CD8-positive, alpha-beta memory T cell (primary cell): ENCODE measurements around the gene NCBP2. TPM values are rescaled to one million over a fixed set of nuclear protein-coding genes. Genes with fewer than 3 reads are reported as not detected.
A peak's percentile ranks its signal among the peaks of the same experiment; 100 is the strongest.
"Not testable (repeated sequence)": the region's sequence is repeated elsewhere in the genome, so short reads cannot be mapped to it uniquely, and the experiment has no call there.

Experiments
- CTCF ChIA-PET: fragments of 350-600 bp; sonication (Branson Sonifier 250); formaldehyde crosslinking; loops from one replicate; lab custom pipeline; 2021; ENCODE audit warnings: antibody characterized with exemption; lab: Charles Lee
- POLR2A ChIA-PET: fragments of 350-600 bp; sonication (Branson Sonifier 250); formaldehyde crosslinking; loops from one replicate; lab custom pipeline; 2021; ENCODE audit warnings: antibody characterized with exemption; lab: Charles Lee
- DNase-seq, 5 donors: peaks; one replicate each; pipeline versions ENCODE4 v3.0.0 to v3.0.0-alpha.2; 2020 to 2022; ENCODE audit warnings: mixed read lengths in 1 of 5
- H3K27ac ChIP-seq: one replicate; pipeline ENCODE4 v1.7.0; 2013; ENCODE audit warnings: low read depth, mild to moderate bottlenecking, low read length, moderate library complexity
- H3K27me3 ChIP-seq: 2 replicates; pipeline ENCODE4 v1.7.0; 2013; ENCODE audit warnings: low read length, mild to moderate bottlenecking; ENCODE audit not compliant: insufficient read depth, poor library complexity, severe bottlenecking
- H3K36me3 ChIP-seq: 2 replicates; pipeline ENCODE4 v1.7.0; 2013; ENCODE audit warnings: mild to moderate bottlenecking, low read length, moderate library complexity; ENCODE audit not compliant: insufficient read depth
- H3K4me1 ChIP-seq: 2 replicates; pipeline ENCODE4 v1.7.0; 2013; ENCODE audit warnings: mild to moderate bottlenecking, low read length, moderate library complexity; ENCODE audit not compliant: insufficient read depth
- H3K4me3 ChIP-seq: 2 replicates; pipeline ENCODE4 v1.7.0; 2013; ENCODE audit warnings: mild to moderate bottlenecking, low read length
- H3K9me3 ChIP-seq: 2 replicates; pipeline ENCODE4 v1.7.0; 2013; ENCODE audit warnings: mild to moderate bottlenecking, low read length
- H3K27ac Mint-ChIP-seq, 8 donors: one replicate each; pipeline ENCODE4 v1.8.0; 2020 to 2021; ENCODE audit warnings: mixed read lengths in 8 of 8, mild to moderate bottlenecking in 6 of 8, inconsistent platforms in 3 of 8, moderate library complexity in 3 of 8
- H3K27me3 Mint-ChIP-seq, 2 donors: one replicate each; pipeline ENCODE4 v1.8.0; 2020 to 2021; ENCODE audit warnings: mixed read lengths in 2 of 2, mild to moderate bottlenecking in 1 of 2, moderate library complexity in 1 of 2
- H3K36me3 Mint-ChIP-seq, 3 donors: one replicate each; pipeline ENCODE4 v1.8.0; 2020 to 2021; ENCODE audit warnings: mixed read lengths in 3 of 3, inconsistent platforms in 1 of 3, mild to moderate bottlenecking in 1 of 3
- H3K4me1 Mint-ChIP-seq, 3 donors: one replicate each; pipeline ENCODE4 v1.8.0; 2020 to 2021; ENCODE audit warnings: mixed read lengths in 3 of 3, inconsistent platforms in 1 of 3, mild to moderate bottlenecking in 1 of 3
- H3K4me3 Mint-ChIP-seq, 7 donors: one replicate each; pipeline ENCODE4 v1.8.0; 2020 to 2021; ENCODE audit warnings: mixed read lengths in 7 of 7, mild to moderate bottlenecking in 6 of 7, moderate library complexity in 4 of 7, inconsistent platforms in 2 of 7
- H3K9me3 Mint-ChIP-seq, 5 donors: one replicate each; pipeline ENCODE4 v1.8.0; 2020 to 2022; ENCODE audit warnings: mixed read lengths in 5 of 5, mild to moderate bottlenecking in 3 of 5, moderate library complexity in 2 of 5, inconsistent platforms in 1 of 5
- polyA plus RNA-seq: library from polyadenylated mRNA; unstranded; fragments of 300-500 nt; fragmentation: Illumina TruSeq; gene quantifications from one replicate; pipeline ENCODE4 v1.2.3, GENCODE V29; 2021
- total RNA-seq, 2 experiments: library from RNA; stranded (reverse); gene quantifications; one replicate each; pipeline ENCODE4 v1.2.3, GENCODE V29; 2021

Gene NCBP2
- total and polyA plus RNA-seq, 3 experiments from 2014 or later, result 70.7 to 131 (median 127) TPM

GRCh38 chr3:196944037-196944790, 1.9 kb upstream of the NCBP2 start:
- H3K27me3 Mint-ChIP-seq, H3K9me3 Mint-ChIP-seq, CTCF ChIA-PET, H3K27ac ChIP-seq, H3K36me3 ChIP-seq, H3K4me3 ChIP-seq, DNase-seq, H3K27me3 ChIP-seq, H3K9me3 ChIP-seq: not testable (repeated sequence)
- peak overlapping the region; percentile 70 to 95 (median 92) for H3K27ac Mint-ChIP-seq
- POLR2A ChIA-PET, result interaction anchor here (0.8 kb wide), 1 partner anchor 10 kb away, joined by 3 read pairs; no protein-coding TSS in a partner anchor
- H3K36me3 Mint-ChIP-seq, result peaks cover 0 to 36% (median 2%) of the 10 kb centered on the region in 3 donors
- H3K4me1 Mint-ChIP-seq, result peaks cover 37 to 49% (median 45%) of the 10 kb centered on the region in 3 donors
- H3K4me1 ChIP-seq, result peaks cover 23% of the 10 kb centered on the region
- peak overlapping the region; percentile 63 to 97 (median 77) for H3K4me3 Mint-ChIP-seq

GRCh38 chr3:196942915-196943277, 568 bp upstream of the NCBP2 start:
- peak overlapping the region; percentile 91 to 98 (median 97) for H3K4me3 Mint-ChIP-seq
- ChIA-PET CTCF (interaction anchor here (0.7 to 4.0 kb wide), 5 partner anchors 8 to 106 kb away, joined by 3 to 22 read pairs (median 4); partner anchors contain the start of gene SENP5), POLR2A (interaction anchor here (0.6 to 2.8 kb wide), 7 partner anchors 12 to 375 kb away, joined by 3 to 46 read pairs (median 6); partner anchors contain the start of genes FBXO45, PAK2, PIGZ and SENP5)
- peaks cover 0 to 49% (median 2%) of the 10 kb centered on the region in 3 donors for H3K36me3 Mint-ChIP-seq
- H3K4me1 ChIP-seq, result peaks cover 23% of the 10 kb centered on the region
- peaks cover 38 to 51% (median 45%) of the 10 kb centered on the region in 3 donors for H3K4me1 Mint-ChIP-seq
- H3K9me3 ChIP-seq, result no peaks in the 10 kb centered on the region
- peak overlapping the region; percentile 96 for H3K27ac ChIP-seq
- peaks cover 3% of the 10 kb centered on the region for H3K36me3 ChIP-seq
- no peaks in the 10 kb centered on the region for H3K9me3 Mint-ChIP-seq
- peak overlapping the region; percentile 76 for H3K4me3 ChIP-seq
- H3K27ac Mint-ChIP-seq, result peak overlapping the region; percentile 70 to 95 (median 92)
- DNase-seq, result peak in 1 of 5 donors; percentile 8
- H3K27me3 ChIP-seq, result no peaks in the 10 kb centered on the region
- H3K27me3 Mint-ChIP-seq, result peaks cover 0 to 1% of the 10 kb centered on the region in 2 donors

- Mint-ChIP-seq H3K9me3 (no peaks in the 10 kb centered on the region), H3K4me3 (peak overlapping the region; percentile 91 to 98 (median 97)), H3K27me3 (peaks cover 0 to 1% of the 10 kb centered on the region in 2 donors), H3K27ac (peak overlapping the region; percentile 93 to 98 (median 98)), H3K4me1 (peaks cover 38 to 51% (median 45%) of the 10 kb centered on the region in 3 donors), H3K36me3 (peaks cover 0 to 60% (median 9%) of the 10 kb centered on the region in 3 donors)
- H3K9me3 ChIP-seq, result no peaks in the 10 kb centered on the region
- H3K27ac ChIP-seq, result peak overlapping the region; percentile 96
- H3K4me3 ChIP-seq, result peak overlapping the region; percentile 97
- DNase-seq, result peak in 3 of 5 donors; percentile 48 to 73 (median 71)
- peaks cover 23% of the 10 kb centered on the region for H3K4me1 ChIP-seq
- H3K36me3 ChIP-seq, result peaks cover 14% of the 10 kb centered on the region
- H3K27me3 ChIP-seq, result no peaks in the 10 kb centered on the region
- ChIA-PET POLR2A (interaction anchor here (0.6 to 2.8 kb wide), 9 partner anchors 9 to 1003 kb away, joined by 3 to 46 read pairs (median 4); partner anchors contain the start of genes FBXO45, PAK2, PIGZ and SENP5), CTCF (interaction anchor here (1.1 to 4.0 kb wide), 6 partner anchors 8 to 105 kb away, joined by 3 to 22 read pairs (median 4); partner anchors contain the start of gene SENP5)
Measured at GRCh38 chr3:196941729-196942225, 551 bp downstream of the NCBP2 start.

- H3K4me1 ChIP-seq, result peaks cover 21% of the 10 kb centered on the region
- H3K27ac Mint-ChIP-seq, result peak overlapping the region in 5 of 8 donors; percentile 24 to 67 (median 46)
- H3K4me1 Mint-ChIP-seq, result peaks cover 28 to 36% (median 36%) of the 10 kb centered on the region in 3 donors
- ChIA-PET CTCF (no interaction called here), POLR2A (no interaction called here)
- no peak overlapping the region for H3K27ac ChIP-seq
- no peaks in the 10 kb centered on the region for H3K27me3 ChIP-seq
- peaks cover 41% of the 10 kb centered on the region for H3K36me3 ChIP-seq
- H3K9me3 ChIP-seq, result no peaks in the 10 kb centered on the region
- peak overlapping the region in 1 of 7 donors; percentile 79 for H3K4me3 Mint-ChIP-seq
- DNase-seq, result no peak
- H3K36me3 Mint-ChIP-seq, result peaks cover 0 to 79% (median 28%) of the 10 kb centered on the region in 3 donors
- no peak overlapping the region for H3K4me3 ChIP-seq
- H3K9me3 Mint-ChIP-seq, result no peaks in the 10 kb centered on the region
- H3K27me3 Mint-ChIP-seq, result peaks cover 0 to 1% of the 10 kb centered on the region in 2 donors
Measured at GRCh38 chr3:196938576-196938975, 3.8 kb downstream of the NCBP2 start.

- peaks cover 0 to 78% (median 28%) of the 10 kb centered on the region in 3 donors for H3K36me3 Mint-ChIP-seq
- POLR2A ChIA-PET, result interaction anchor here (0.5 kb wide), 1 partner anchor 68 kb away, joined by 3 read pairs; no protein-coding TSS in a partner anchor
- no peaks in the 10 kb centered on the region for H3K9me3 ChIP-seq
- H3K4me3 ChIP-seq, result no peak overlapping the region
- no peaks in the 10 kb centered on the region for H3K9me3 Mint-ChIP-seq
- H3K4me3 Mint-ChIP-seq, result peak overlapping the region in 1 of 7 donors; percentile 51
- H3K27me3 Mint-ChIP-seq, result peaks cover 0 to 1% of the 10 kb centered on the region in 2 donors
- no peak overlapping the region for H3K27ac ChIP-seq
- H3K4me1 ChIP-seq, result peaks cover 16% of the 10 kb centered on the region
- peaks cover 23 to 32% (median 31%) of the 10 kb centered on the region in 3 donors for H3K4me1 Mint-ChIP-seq
- CTCF ChIA-PET, result no interaction called here
- H3K27me3 ChIP-seq, result no peaks in the 10 kb centered on the region
- peaks cover 41% of the 10 kb centered on the region for H3K36me3 ChIP-seq
- no peak for DNase-seq
- peak overlapping the region in 4 of 8 donors; percentile 21 to 67 (median 44) for H3K27ac Mint-ChIP-seq
Measured at GRCh38 chr3:196938124-196938523, 4.2 kb downstream of the NCBP2 start.

- H3K36me3 Mint-ChIP-seq, result peaks cover 0 to 82% (median 32%) of the 10 kb centered on the region in 3 donors
- no peak overlapping the region for H3K4me3 Mint-ChIP-seq
- H3K9me3 Mint-ChIP-seq, result no peaks in the 10 kb centered on the region
- no peaks in the 10 kb centered on the region for H3K27me3 ChIP-seq
- H3K27ac ChIP-seq, result no peak overlapping the region
- DNase-seq, result no peak
- H3K27me3 Mint-ChIP-seq, result no peaks in the 10 kb centered on the region
- H3K27ac Mint-ChIP-seq, result peak overlapping the region in 1 of 8 donors; percentile 67
- ChIA-PET CTCF (no interaction called here), POLR2A (no interaction called here)
- peaks cover 10% of the 10 kb centered on the region for H3K4me1 ChIP-seq
- H3K36me3 ChIP-seq, result peaks cover 41% of the 10 kb centered on the region
- peaks cover 11 to 23% (median 19%) of the 10 kb centered on the region in 3 donors for H3K4me1 Mint-ChIP-seq
- H3K9me3 ChIP-seq, result no peaks in the 10 kb centered on the region
- H3K4me3 ChIP-seq, result no peak overlapping the region
Measured at GRCh38 chr3:196936288-196936687, 6.0 kb downstream of the NCBP2 start.

GRCh38 chr3:196932600-196932999, 9.7 kb downstream of the NCBP2 start:
- H3K27ac Mint-ChIP-seq, result peak overlapping the region in 4 of 8 donors; percentile 12 to 81 (median 46)
- no peaks in the 10 kb centered on the region for H3K9me3 Mint-ChIP-seq
- peaks cover 0 to 5% (median 2%) of the 10 kb centered on the region in 3 donors for H3K4me1 Mint-ChIP-seq
- Histone ChIP-seq H3K9me3 (no peaks in the 10 kb centered on the region), H3K27ac (no peak overlapping the region), H3K4me1 (no peaks in the 10 kb centered on the region), H3K27me3 (no peaks in the 10 kb centered on the region), H3K4me3 (no peak overlapping the region), H3K36me3 (peaks cover 48% of the 10 kb centered on the region)
- CTCF ChIA-PET, result interaction anchor here (1.4 to 2.3 kb wide), 2 partner anchors 9 kb away, joined by 3 to 4 read pairs; partner anchors contain the start of gene NCBP2
- no peak for DNase-seq
- H3K27me3 Mint-ChIP-seq, result no peaks in the 10 kb centered on the region
- H3K36me3 Mint-ChIP-seq, result peaks cover 0 to 94% (median 37%) of the 10 kb centered on the region in 3 donors
- POLR2A ChIA-PET, result no interaction called here
- no peak overlapping the region for H3K4me3 Mint-ChIP-seq
